Left renal cortex interstitium (tissue), 4 donors: ENCODE measurements around the gene OLFM1. TPM values are rescaled to one million over a fixed set of nuclear protein-coding genes. Genes with fewer than 3 reads are reported as not detected.
A peak's percentile ranks its signal among the peaks of the same experiment; 100 is the strongest.

Experiments
- DNase-seq, 4 donors: peaks; one replicate each; pipeline ENCODE4 v3.0.0-alpha.2; 2013; ENCODE audit warnings: low read depth in 4 of 4, low spot score in 2 of 4, missing footprints in 1 of 4
- polyA plus RNA-seq, 4 donors: library from polyadenylated mRNA; unstranded; fragments of 120-200 nt; gene quantifications; one replicate each; pipeline ENCODE4 v1.2.1, GENCODE V29; 2013; ENCODE audit not compliant: insufficient read length in 4 of 4

The OLFM1 gene
- polyA plus RNA-seq, 4 donors: 3.0 to 5.5 (median 3.9) TPM

DNA sequence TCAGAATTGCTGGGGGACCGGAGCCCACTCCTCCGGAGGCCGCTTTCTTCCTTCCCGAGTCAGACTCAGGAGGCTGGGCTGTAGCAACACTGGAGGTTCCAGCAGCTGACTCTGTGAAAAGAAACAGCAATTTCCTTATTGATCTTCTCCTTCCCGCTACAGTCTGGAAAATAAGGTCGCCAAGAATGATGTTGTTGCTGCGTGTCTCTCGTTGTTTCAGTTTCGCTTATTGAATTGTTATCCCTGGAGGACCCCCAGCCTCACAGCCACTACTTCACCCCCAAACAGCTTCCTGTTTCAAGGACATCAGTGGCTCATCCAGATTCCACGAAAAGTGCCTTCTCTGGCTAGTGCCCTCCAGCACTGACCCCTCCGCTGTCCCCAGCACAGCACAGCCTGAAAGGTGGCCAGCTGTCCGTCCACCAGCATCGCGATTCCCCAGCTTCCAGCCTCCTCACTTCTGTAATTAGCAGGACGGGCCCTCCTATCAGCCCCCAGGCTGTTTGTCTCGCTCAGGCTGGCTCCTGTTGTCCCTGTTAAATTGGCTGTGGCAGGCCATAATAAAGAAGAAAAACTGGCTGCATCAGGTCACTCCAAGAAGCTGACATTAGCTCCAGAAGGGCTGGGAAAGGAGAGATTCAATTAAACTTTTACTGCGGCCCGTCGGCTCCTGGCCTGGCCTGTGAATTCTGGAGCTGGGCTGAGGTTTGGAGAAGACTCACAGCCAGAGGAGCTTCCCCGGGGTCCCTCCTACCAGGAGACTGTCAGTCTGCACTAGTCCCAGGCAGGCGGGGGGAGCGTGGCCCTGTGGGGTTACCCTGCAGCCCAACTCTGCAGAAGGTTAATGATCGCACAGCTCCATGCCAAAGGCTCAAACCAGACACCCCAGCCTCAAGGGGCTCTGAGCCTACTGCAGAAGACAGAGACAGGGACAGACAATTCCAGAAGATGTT is 40.5 kb downstream of the OLFM1 start:
- peak in 1 of 4 donors; percentile 7 for DNase-seq

DNA sequence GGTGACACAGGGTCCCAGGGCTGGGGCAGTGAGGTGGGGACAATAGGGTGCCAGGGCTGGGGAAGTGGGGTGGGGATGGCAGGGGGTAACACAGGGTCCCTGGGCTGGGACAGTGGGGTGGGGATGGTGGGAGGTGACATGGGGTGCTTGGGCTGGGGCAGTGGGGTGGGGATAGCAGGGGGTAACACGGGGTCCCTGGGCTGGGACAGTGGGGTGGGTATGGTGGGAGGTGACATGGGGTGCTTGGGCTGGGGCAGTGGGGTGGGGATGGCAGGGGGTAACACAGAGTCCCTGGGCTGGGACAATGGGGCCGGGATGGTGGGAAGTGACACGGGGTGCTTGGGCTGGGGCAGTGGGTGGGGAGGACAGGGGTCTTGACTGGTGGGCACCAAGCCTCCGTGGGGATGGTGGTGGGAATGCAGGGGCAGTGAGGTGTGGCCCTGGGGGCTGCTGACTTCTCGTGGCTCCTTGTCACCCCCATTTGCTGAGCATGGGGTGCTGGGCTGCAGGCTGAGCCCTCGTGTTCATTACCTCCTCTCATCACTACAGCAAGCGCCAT is 41.7 kb downstream of the OLFM1 start:
- DNase-seq: no peak

DNA sequence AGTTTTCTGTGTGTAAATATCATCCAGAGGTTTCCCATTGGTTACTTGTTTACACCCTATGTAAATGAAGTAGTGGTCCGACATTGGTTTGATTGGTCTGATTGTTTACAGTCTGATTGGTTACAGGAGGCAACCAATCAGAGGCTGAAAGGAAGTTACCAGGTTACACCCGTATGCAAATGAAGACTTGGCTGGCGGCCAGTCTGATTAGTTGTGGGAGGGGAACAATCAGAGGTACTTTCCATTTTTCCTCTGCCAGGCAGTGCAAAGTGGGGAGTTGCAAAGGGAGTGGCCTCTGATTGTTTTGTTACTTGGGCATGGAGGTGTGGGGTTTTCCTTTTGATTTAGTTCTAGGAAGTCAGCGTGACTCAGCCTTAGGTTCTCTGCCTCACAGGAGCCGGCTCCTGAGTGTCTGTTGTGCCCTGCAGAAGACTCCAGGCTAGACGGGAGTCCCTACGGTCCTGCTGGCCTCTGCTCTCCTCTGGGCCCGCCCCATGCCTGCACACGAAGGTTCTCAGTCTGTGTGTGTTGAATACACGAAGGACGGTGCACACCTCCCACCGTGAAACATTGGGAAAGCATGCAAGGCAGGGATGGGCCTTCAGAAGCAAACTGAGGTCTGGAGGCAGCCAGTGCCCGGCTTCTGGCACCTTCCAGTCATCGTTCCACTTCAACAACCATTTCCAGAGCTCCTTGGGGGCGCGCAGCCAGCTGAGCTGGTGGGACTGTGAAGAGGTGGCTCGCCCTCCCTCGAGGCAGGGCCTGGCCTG is 42.9 kb downstream of the OLFM1 start:
- DNase-seq: no peak

DNA sequence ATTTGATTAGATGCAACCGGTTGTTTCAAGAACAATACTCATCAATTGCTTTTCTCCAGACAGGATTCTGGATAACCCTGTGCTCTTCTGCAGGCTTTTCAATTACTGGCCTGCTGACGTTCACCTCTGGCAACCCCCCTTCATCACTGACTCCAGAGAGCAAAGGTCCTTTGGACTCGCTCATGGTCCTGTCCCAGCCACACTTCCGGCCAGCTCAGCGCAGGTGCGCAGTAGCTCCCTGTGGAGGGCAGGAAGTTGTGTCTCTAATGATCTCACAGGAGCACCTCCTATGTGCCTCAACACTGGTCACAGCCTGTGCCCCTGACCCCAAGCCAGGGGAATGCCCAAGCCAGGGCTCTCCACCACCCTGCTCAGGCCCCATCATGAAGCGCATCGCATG is 44.0 kb downstream of the OLFM1 start:
- DNase-seq: no peak

DNA sequence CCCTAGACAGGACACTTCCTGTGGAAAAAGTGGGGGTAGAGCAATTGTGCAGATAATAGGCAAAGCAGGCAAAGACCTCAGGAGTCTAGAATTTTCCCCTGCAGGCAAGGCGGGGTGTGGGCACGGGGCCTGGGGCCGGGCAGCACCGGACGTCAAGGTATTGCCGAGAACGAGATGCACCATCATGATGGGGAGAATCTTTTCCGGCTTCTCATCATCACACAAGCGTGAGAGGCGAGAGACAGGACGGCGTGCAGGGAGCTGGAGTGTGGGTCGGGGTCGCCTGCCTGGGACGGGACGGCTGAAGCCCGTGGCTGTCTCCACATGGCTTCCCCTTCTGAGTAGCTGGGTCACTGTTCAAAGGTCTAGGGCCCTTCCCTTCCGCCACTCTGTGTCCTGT is 44.5 kb downstream of the OLFM1 start:
- no peak for DNase-seq

DNA sequence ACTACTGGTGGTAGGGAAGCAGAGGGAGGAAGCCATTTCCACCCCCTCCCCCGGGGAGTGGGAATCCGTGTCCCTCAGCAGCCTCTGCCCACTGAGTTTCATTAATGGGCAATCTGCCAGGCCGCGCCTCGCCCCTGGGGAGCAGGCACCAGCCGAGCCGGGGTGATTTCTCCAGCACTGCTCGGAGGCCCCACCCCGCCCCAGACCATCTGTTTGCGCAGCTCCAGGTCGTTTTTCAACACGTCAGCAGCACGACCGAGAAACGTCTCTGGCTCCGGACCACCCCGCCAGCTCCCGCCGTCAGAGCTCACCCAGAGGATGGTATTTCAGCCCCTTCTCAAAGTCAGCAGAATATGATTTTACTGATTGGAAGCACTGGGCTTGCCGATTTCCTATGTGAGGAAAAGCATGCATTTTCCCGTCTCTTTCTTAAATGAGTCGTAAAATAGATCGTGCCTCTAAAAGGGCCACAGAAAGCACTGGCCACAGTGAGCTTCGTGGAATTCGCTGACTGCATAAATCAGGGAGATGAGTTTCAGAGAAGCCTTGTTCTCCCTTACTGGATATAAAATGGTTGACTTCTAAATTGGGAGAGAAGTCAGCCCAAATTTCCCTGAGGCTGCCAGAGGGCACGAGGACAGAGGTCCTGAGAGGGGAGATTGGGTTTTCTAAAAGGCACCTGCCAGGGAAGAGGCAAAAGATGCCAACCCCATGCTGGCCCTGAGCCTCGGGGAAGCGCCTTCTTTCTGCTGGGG is 47.0 kb downstream of the OLFM1 start:
- no peak for DNase-seq

DNA sequence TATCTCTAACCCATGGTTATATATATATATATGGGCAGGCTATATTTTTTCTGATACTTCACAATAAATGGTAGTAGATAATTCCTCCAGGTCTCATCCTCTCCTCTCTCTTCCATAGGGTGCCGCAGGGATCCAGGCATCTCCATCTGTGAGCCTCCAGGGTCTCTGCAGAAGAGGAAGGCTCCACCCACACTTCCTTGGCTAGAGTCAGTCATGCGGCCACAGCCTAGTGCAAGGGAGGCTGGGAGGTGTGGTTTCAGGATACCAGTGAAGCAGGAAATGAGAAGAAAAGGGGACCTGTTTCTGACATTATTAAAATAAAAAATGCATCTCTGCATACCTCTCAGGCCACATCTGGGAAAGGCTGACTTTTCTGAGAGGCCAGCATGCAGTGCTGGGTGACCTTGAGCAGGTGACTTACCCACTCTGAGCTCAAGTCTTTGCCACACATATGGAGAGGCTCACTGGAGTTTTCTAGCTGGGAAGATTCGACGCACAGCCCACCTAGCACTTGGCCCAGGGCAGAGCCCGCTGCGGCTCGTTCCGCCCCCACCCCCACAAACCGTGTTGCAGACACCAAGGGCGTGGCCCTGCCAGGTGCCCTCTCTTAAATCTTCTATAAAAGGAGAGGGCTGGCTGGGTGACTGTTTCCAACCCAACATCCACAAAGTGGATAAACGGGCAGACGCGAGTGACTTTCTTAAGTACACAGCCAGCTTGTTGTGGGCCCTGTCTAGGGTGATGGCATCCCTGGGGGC is 47.9 kb downstream of the OLFM1 start:
- no peak for DNase-seq

DNA sequence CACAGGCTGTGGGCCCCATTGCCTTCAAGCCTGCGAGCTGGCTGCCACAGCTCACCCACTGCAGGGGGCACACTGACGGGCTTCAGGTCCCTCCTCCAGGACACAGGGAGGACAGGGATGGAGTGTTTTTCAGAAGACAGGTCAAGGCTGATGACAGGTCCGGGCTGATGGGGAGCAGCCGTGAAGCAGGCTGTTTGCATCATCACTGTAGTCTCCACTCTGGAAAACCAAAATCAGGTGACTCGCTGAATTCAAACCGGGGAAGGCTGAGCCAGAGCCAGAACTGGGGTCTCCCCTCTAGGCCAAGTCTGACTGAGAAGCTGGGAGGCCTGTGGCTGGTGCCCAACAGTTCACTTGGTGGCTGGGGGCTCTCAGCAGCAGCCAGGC is 48.5 kb downstream of the OLFM1 start:
- DNase-seq: no peak

DNA sequence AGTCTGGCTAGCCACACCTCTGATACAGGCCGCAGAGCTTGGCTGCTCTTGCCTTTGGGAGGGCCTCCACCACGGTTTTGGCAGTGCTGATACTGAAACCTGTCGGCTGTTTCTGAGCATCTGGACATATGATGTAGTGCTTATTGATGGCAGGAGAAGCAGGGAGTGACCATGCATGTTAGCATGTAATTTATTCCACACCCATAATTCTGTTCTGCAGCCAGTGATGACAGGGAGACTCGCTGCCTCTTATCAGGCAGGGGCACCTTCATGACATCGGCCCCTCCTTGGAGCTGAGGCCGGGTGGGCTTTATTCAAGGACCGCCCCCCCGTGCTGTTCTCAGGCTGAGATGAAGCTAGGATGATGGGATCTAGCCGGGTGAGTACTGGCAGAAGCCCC is 49.0 kb downstream of the OLFM1 start:
- no peak for DNase-seq

DNA sequence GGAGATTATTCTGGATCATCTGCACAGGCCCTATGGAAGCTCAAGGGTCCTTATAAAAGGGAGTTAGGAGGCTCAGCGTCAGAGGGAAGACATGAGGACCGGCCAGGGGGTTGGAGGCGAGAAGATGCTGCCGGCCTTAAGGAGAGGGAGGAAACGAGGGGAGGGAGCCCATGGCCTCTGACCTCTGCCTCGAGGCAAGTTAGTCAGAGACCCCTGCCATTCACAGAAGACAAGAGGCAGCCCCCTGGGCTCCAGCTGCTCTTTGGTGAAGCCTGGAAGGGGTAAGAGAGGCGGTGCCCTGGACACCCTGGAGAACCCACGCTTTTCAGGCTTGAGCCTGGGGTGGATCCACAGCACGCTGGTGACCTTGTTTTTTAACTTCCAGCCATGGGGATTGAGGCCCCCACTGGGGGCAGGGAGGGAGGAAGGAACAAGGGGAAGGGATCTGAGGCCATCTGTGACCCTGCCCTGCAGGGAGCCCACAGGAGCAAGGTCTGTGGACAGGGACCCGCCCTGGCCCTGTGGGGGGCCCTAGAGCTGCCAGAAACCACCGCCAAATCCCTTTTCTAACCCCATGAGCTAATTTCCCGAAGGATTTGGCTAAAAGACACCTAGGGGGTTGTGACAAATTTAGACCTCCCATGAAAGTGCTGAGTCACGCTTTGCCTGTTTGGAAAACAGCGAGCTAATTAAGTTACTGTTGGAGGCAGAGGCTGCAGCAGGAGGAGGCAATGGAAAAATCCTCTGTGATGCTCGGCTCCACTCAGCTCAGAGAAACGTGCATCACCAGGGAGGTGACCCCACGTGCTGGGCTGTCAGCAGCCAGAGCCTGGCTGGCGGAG is 49.7 kb downstream of the OLFM1 start:
- no peak for DNase-seq

DNA sequence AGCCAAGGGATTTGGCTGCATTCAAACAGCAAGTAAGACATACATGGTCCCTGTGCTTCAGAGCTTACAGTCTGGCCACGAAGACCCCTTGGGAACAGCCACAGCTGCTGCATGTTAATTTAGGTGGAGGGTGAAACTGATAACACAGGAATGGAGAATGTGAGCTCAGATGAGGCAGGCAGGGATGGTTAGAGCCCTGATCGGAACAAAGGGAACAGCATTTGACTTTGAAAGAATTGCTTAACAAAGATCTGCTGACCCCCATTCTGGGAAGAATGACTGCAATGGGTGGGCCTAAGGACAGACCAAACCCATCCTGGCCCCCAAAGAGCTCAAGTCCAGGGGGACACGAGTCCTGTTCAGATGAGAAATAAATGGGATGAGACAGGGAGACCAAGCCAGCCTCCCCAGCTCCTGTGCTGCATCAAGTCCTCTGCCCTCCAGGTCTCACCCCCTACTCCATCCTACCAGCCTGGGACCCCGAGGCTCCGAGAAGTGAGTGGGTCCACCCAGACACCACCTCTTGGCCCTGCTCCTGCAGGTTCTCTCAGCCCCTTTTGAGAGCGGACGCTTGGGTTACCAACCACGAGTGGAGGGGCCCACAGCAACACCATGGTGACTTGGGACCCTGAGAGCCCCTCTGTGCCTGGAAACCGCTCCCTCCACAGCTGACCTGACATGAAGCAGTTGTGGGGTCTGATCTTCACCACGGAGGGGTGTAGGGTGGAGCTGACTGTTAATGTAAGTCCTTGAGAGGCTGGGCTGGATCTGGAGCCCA is 50.8 kb downstream of the OLFM1 start:
- no peak for DNase-seq

DNA sequence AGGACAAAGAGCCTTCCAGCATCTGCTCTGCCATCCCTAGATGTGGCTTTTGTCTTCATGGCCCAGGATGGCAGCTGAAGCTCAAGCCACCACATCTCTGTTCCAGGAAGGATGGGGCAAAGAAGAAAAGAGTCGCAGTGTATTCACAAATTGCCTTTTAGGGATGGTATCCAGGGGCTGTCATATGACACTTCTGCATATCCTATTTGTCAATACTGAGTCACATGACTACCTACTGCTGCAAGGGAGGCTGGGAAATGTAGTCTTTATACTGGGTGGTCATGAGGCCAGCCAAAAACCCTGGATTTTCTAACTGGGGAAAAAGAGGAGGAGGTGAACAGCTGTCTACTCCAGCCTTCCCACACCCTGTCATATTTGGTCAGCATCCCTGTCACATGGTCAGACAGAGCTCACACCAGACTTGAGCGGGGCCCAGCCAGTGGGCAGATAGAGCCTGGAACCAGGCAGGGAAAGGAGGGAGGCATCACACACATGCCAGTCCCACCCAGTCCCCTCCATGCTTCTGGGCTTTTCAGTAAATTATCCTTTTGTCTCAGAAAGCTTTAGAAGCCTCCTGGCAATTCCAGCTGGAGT is 52.0 kb downstream of the OLFM1 start:
- no peak for DNase-seq

DNA sequence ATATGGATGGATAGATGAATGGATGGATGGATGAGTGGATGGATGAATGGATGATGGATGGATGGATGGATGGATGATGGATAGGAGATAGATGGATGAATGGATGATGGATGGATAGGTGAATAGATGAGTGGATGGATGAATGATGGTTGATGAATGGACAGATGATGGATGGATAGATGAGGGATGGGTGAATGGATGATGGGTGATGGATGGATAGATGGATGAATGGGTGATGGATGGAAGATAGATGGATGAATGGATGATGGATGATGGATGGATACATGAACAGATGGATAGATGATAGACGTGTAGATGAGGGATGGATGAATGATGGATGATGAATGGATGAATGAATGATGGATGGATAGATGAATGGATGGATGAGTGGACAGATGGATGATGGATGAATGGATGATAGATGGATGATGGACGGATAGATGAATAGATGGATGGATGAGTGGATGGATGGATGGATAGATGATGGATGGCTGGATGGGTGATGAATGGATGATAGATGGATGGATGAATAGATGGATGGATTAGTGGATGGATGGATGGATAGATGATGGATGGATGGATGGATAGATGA is 53.8 kb downstream of the OLFM1 start:
- DNase-seq: no peak

DNA sequence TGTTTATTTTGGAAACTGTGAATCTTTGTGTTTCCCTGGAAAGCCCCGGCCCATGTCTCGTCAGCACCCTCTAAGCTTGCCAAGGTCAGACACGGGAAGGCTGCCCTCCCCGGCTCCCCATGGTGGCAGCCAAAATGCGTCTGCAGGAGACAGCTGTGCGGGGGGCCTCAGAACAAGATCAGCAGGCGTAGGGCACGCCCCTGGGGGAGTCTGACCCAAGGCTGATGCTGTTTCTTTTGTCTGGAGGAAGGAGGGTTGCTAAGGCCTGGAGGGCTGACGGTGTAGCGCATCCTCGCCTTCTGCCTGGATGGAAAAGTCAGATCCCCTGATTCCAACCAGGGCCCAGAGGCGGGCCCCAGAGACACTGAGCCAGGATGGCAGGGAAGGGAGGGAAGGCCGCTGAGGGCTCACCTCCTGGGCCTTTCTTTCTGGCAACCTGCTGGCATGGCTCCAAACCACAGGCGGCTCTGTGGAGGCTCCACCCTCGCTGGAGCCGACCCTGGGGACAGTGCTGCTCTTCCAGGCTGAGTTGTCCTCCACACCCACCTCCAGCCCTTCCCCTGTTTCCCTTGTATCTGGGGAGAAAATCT is 57.2 kb downstream of the OLFM1 start:
- DNase-seq: no peak

DNA sequence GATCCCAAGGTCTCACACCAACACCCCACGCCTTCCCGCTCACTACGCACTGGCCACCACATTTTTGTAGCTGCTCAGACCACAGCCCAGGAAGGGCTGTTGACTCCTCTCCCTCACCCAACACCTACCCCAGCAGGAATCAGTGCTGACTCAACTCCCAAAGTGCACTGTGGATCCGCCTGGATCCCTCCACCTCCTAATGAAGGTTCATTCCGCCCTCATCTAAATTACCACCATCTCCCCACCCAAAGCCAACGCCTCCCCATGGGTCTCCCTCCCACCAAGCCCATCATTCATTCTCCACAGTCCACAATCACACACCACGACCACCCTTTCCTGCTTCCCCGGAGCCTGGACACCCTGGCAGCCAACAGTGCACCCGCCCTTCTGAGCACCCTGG is 57.8 kb downstream of the OLFM1 start:
- DNase-seq: no peak

DNA sequence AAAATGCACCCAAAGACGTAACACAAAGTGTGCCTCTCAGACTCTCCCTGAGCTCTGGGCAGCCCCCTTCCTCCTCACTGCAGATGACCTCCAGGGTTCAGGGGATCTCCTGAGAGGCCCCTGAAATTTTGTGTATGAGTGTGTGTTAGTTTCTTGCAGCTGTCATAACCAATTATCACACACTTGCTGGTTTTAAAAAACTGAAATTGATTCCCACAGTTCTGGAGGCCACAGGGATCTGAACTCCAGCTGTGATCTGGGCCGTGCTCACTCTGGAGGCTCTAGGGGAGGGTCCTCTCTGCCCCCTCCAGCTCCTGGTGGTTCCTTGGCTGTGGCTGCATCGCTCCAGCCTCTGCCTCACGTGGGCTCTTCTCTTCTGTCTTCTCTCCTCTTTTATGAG is 58.8 kb downstream of the OLFM1 start:
- no peak for DNase-seq

DNA sequence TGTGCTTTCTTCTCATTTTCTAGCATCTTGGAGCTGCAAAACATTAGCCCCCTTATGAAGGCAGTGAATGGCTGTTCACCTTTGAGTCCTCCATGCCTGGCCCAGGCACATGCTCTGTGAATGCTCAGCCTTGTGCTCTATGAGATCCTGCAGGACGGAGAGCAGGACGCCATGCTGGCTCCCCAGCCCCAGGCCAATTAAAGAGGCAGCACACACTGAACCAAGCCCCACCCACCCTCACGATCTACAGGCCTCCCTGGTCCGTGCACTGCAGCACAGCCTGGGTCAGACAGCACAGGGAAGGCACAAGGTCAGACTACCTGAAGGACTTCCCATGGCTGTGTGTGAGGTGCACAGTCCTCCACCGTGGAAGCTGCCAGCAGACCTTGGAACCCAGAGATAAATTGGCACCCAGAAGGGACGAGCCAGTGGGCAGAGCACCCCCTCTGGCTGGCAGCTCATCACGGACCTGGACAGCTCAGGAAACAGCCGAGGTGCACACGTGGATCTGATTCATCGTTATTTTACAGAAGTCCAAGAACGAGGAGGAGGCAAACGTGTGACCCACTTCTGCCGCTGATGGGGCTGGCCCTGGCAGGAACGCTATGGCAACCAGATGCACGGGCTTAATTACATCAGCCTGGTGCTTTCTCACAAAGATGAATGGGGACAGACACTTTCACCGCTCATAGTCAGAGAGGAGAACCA is 59.5 kb downstream of the OLFM1 start:
- no peak for DNase-seq
